ENCODE results near the gene PTPN7. TPM values are rescaled to one million over a fixed set of nuclear protein-coding genes. Genes with fewer than 3 reads are reported as not detected.

PTPN7 gene
- total RNA-seq, 1 donor from 2014 or later, result 0.31 TPM

GRCh38 chr1:202125611-202126010 lies 34.8 kb downstream of the PTPN7 start:
- H3K36me3 Mint-ChIP-seq, result peaks cover 1% of the 10 kb centered on the region
- no peaks in the 10 kb centered on the region for H3K9me3 Mint-ChIP-seq
- no peak for DNase-seq (ENCODE audit: low spot score in 2 of 2, unreplicated experiment in 2 of 2)
- H3K4me3 Mint-ChIP-seq, result no peak overlapping the region
- no peak for TF ChIP-seq CTCF (IDR thresholded peaks at IDR 0.05; ENCODE audit: unreplicated experiment)
- H3K27ac Mint-ChIP-seq, result no peak overlapping the region
- H3K27me3 Mint-ChIP-seq (ENCODE audit: low read depth), result peaks cover 2% of the 10 kb centered on the region
- H3K4me1 Mint-ChIP-seq, result peaks cover 9% of the 10 kb centered on the region

GRCh38 chr1:202124142-202124541 lies 36.3 kb downstream of the PTPN7 start:
- no peak for TF ChIP-seq CTCF (IDR thresholded peaks at IDR 0.05; ENCODE audit: unreplicated experiment)
- no peak for DNase-seq (ENCODE audit: low spot score in 2 of 2, unreplicated experiment in 2 of 2)

GRCh38 chr1:202123336-202123813 lies 37.0 kb downstream of the PTPN7 start:
- Mint-ChIP-seq H3K27me3 (ENCODE audit: low read depth) (peaks cover 2% of the 10 kb centered on the region), H3K9me3 (no peaks in the 10 kb centered on the region), H3K36me3 (no peaks in the 10 kb centered on the region), H3K4me1 (peaks cover 2% of the 10 kb centered on the region), H3K27ac (no peak overlapping the region), H3K4me3 (no peak overlapping the region)
- no peak for DNase-seq (ENCODE audit: low spot score in 2 of 2, unreplicated experiment in 2 of 2)
- TF ChIP-seq CTCF (IDR thresholded peaks at IDR 0.05; ENCODE audit: unreplicated experiment), result no peak

More at GRCh38 chr1:202124142-202124541, 36.3 kb downstream of the PTPN7 start:
- Mint-ChIP-seq H3K27ac (no peak overlapping the region), H3K9me3 (no peaks in the 10 kb centered on the region), H3K4me3 (no peak overlapping the region), H3K27me3 (ENCODE audit: low read depth) (peaks cover 2% of the 10 kb centered on the region), H3K4me1 (peaks cover 2% of the 10 kb centered on the region), H3K36me3 (peaks cover 1% of the 10 kb centered on the region)

GRCh38 chr1:202122639-202123335 lies 37.6 kb downstream of the PTPN7 start, which contains the start of gene GPR37L1:
Gene GPR37L1, plus strand, starts transcription at chr1:202122917. Its CDS starts 47 bp downstream, at chr1:202122964.
- peak within 1 kb of the TSS; percentile 11 for H3K27ac Mint-ChIP-seq
- no peak within 1 kb of the TSS for H3K4me3 Mint-ChIP-seq
- H3K36me3 Mint-ChIP-seq, result no peaks in the 10 kb centered on the region
- peaks cover 2% of the 10 kb centered on the region for H3K27me3 Mint-ChIP-seq (ENCODE audit: low read depth)
- no peak for DNase-seq (ENCODE audit: low spot score in 2 of 2, unreplicated experiment in 2 of 2)
- peaks cover 2% of the 10 kb centered on the region for H3K4me1 Mint-ChIP-seq
- TF ChIP-seq CTCF (IDR thresholded peaks at IDR 0.05; ENCODE audit: unreplicated experiment), result no peak
- H3K9me3 Mint-ChIP-seq, result no peaks in the 10 kb centered on the region

GRCh38 chr1:202121006-202121405 lies 39.4 kb downstream of the PTPN7 start:
- Mint-ChIP-seq H3K4me1 (peaks cover 2% of the 10 kb centered on the region), H3K9me3 (no peaks in the 10 kb centered on the region), H3K27me3 (ENCODE audit: low read depth) (peaks cover 2% of the 10 kb centered on the region), H3K36me3 (no peaks in the 10 kb centered on the region), H3K27ac (no peak overlapping the region), H3K4me3 (no peak overlapping the region)
- TF ChIP-seq CTCF (IDR thresholded peaks at IDR 0.05; ENCODE audit: unreplicated experiment), result no peak
- DNase-seq (ENCODE audit: low spot score in 2 of 2, unreplicated experiment in 2 of 2), result no peak

All from mesothelial cell of epicardium (in vitro differentiated cells).